HEK293 (cell line): ENCODE results near the gene DEDD.

Experiments
- CTCF ChIA-PET: fragments of 350-600 bp; formaldehyde crosslinking; extraction: SDS; loops from one replicate; lab custom pipeline; 2021; ENCODE audit warnings: antibody characterized with exemption; lab: Yijun Ruan, JAX
- POLR2A ChIA-PET: fragments of 300-600 bp; formaldehyde crosslinking; extraction: SDS; loops from one replicate; lab custom pipeline; 2020; ENCODE audit warnings: antibody characterized with exemption, inconsistent platforms; lab: Yijun Ruan, JAX
- H3K27ac ChIP-seq: fragments of 200-500 bp; sonication (Bioruptor generic); 2 replicates; pipeline ENCODE4 v1.5.1; 2014; ENCODE audit warnings: low read depth, low read length, control low read depth, inconsistent platforms; ENCODE audit errors: extremely low read depth
- H3K36me3 ChIP-seq, 2 experiments: fragments of 200-500 bp in 1 of 2; sonication (Bioruptor generic) in 1 of 2; 1 replicate in 1 of 2; 2 replicates in 1 of 2; pipeline ENCODE4 v1.5.1; 2014 to 2017; ENCODE audit warnings: inconsistent platforms in 2 of 2, low read length in 2 of 2; ENCODE audit not compliant: control insufficient read depth in 2 of 2, insufficient read depth in 1 of 2
- H3K4me1 ChIP-seq: fragments of 200-500 bp; sonication (Bioruptor generic); 2 replicates; pipeline ENCODE4 v1.5.1; 2014; ENCODE audit warnings: mild to moderate bottlenecking, low read length, inconsistent platforms; ENCODE audit not compliant: control insufficient read depth, insufficient read depth
- H3K4me3 ChIP-seq: 2 replicates; pipeline ENCODE4 v1.5.1; 2011; ENCODE audit warnings: low read depth, mild to moderate bottlenecking, control low read depth, low read length, moderate library complexity
- H3K9me3 ChIP-seq: fragments of 200-500 bp; sonication (Bioruptor generic); 2 replicates; pipeline ENCODE4 v1.5.1; 2014; ENCODE audit warnings: low read depth, low read length, inconsistent platforms; ENCODE audit not compliant: control insufficient read depth, insufficient read depth
- ATF2 ChIP-seq: fragments of 450-650 bp; formaldehyde crosslinking; IDR thresholded peaks from 2 replicates; pipeline ENCODE4 v1.5.1; 2016; ENCODE audit warnings: missing biosample characterization, missing genetic modification characterization, low read depth
- ELK4 ChIP-seq: IDR thresholded peaks from 2 replicates; pipeline ENCODE4 v1.6.1; 2011; ENCODE audit warnings: mild to moderate bottlenecking, low read depth, low read length, borderline replicate concordance
- GLI2 ChIP-seq: fragments of 450-650 bp; formaldehyde crosslinking; IDR thresholded peaks from 2 replicates; pipeline ENCODE4; 2017; ENCODE audit warnings: missing biosample characterization, missing genetic modification characterization, low read depth, borderline replicate concordance
- HOXC10 ChIP-seq: sonication (generic); formaldehyde crosslinking; IDR thresholded peaks from 2 replicates; pipeline ENCODE4 v1.8.1; 2023; ENCODE audit warnings: mild to moderate bottlenecking, missing genetic modification reagents
- PRDM10 ChIP-seq: fragments of 450-650 bp; formaldehyde crosslinking; IDR thresholded peaks from 2 replicates; pipeline ENCODE4 v1.5.1; 2016; ENCODE audit warnings: missing biosample characterization, missing genetic modification characterization
- RBAK ChIP-seq: fragments of 450-650 bp; formaldehyde crosslinking; IDR thresholded peaks from 2 replicates; pipeline ENCODE4 v1.5.1; 2016; ENCODE audit warnings: missing biosample characterization, missing genetic modification characterization
- SP7 ChIP-seq: fragments of 450-650 bp; formaldehyde crosslinking; IDR thresholded peaks from 2 replicates; pipeline ENCODE4 v1.5.1; 2016; ENCODE audit warnings: missing biosample characterization, missing genetic modification characterization
- ZBTB21 ChIP-seq: fragments of 450-650 bp; formaldehyde crosslinking; IDR thresholded peaks from 2 replicates; pipeline ENCODE4 v1.5.1; 2017; ENCODE audit warnings: missing biosample characterization, missing genetic modification characterization
- ZBTB48 ChIP-seq: fragments of 450-650 bp; formaldehyde crosslinking; IDR thresholded peaks from 2 replicates; pipeline ENCODE4 v1.5.1; 2016; ENCODE audit warnings: missing biosample characterization, missing genetic modification characterization
- ZNF184 ChIP-seq: fragments of 450-650 bp; IDR thresholded peaks from 2 replicates; pipeline ENCODE4 v1.5.1; 2018; ENCODE audit warnings: missing biosample characterization, mild to moderate bottlenecking, missing genetic modification characterization
- ZNF394 ChIP-seq: fragments of 450-650 bp; formaldehyde crosslinking; IDR thresholded peaks from 2 replicates; pipeline ENCODE4 v1.5.1; 2016; ENCODE audit warnings: missing biosample characterization, missing genetic modification characterization, mild to moderate bottlenecking, moderate library complexity, borderline replicate concordance
- ZNF404 ChIP-seq: fragments of 450-650 bp; formaldehyde crosslinking; IDR thresholded peaks from 2 replicates; pipeline ENCODE4 v1.5.1; 2017; ENCODE audit warnings: missing biosample characterization, missing genetic modification characterization
- ZNF426 ChIP-seq: fragments of 450-650 bp; formaldehyde crosslinking; IDR thresholded peaks from 2 replicates; pipeline ENCODE4 v1.5.1; 2017; ENCODE audit warnings: missing biosample characterization, missing genetic modification characterization, mild to moderate bottlenecking, inconsistent platforms, moderate library complexity
- ZNF433 ChIP-seq: fragments of 450-650 bp; formaldehyde crosslinking; IDR thresholded peaks from 2 replicates; pipeline ENCODE4 v1.5.1; 2016; ENCODE audit warnings: missing biosample characterization, missing genetic modification characterization, low read depth
- ZNF518A ChIP-seq: fragments of 450-650 bp; formaldehyde crosslinking; conservative IDR thresholded peaks from 2 replicates; pipeline ENCODE4 v1.5.1; 2016; ENCODE audit warnings: low read depth, missing biosample characterization, missing genetic modification characterization
- ZNF558 ChIP-seq: fragments of 450-650 bp; formaldehyde crosslinking; IDR thresholded peaks from 2 replicates; pipeline ENCODE4 v1.5.1; 2016; ENCODE audit warnings: missing biosample characterization, missing genetic modification characterization
- ZNF610 ChIP-seq: fragments of 450-650 bp; formaldehyde crosslinking; IDR thresholded peaks from 2 replicates; pipeline ENCODE4 v1.5.1; 2016; ENCODE audit warnings: missing biosample characterization, missing genetic modification characterization, borderline replicate concordance
- ZNF623 ChIP-seq: fragments of 450-650 bp; formaldehyde crosslinking; IDR thresholded peaks from 2 replicates; pipeline ENCODE4 v1.5.1; 2016; ENCODE audit warnings: missing biosample characterization, missing genetic modification characterization
- ZNF660 ChIP-seq: fragments of 450-650 bp; IDR thresholded peaks from 2 replicates; pipeline ENCODE4 v1.5.1; 2018; ENCODE audit warnings: missing biosample characterization, mild to moderate bottlenecking, missing genetic modification characterization
- ZNF701 ChIP-seq: fragments of 450-650 bp; formaldehyde crosslinking; IDR thresholded peaks from 2 replicates; pipeline ENCODE4 v1.5.1; 2016; ENCODE audit warnings: missing biosample characterization, missing genetic modification characterization
- ZSCAN16 ChIP-seq: fragments of 450-650 bp; formaldehyde crosslinking; IDR thresholded peaks from 2 replicates; pipeline ENCODE4 v1.5.1; 2016; ENCODE audit warnings: missing biosample characterization, missing genetic modification characterization
- ZSCAN23 ChIP-seq: fragments of 450-650 bp; formaldehyde crosslinking; IDR thresholded peaks from 2 replicates; pipeline ENCODE4 v1.5.1; 2016; ENCODE audit warnings: missing biosample characterization, missing genetic modification characterization

DEDD gene

GRCh38 chr1:161145832-161146231 lies 13.4 kb upstream of the DEDD start:
- CTCF ChIA-PET = no interaction called here
- Histone ChIP-seq H3K4me3 (no peak overlapping the region), H3K36me3 (no peaks in the 10 kb centered on the region; a peak in 1 of 3 replicates), H3K4me1 (no peaks in the 10 kb centered on the region), H3K27ac (no peak overlapping the region), H3K9me3 (no peaks in the 10 kb centered on the region)
- POLR2A ChIA-PET = no interaction called here
- TF ChIP-seq ZBTB48 (tag by site-specific recombination) (no peak), PRDM10 (tag by site-specific recombination) (peak; percentile 76)

- Histone ChIP-seq H3K36me3 (peaks cover 0 to 4% of the 10 kb centered on the region in 2 experiments; a peak in 2 of 3 replicates), H3K9me3 (no peaks in the 10 kb centered on the region), H3K4me3 (no peak overlapping the region), H3K4me1 (no peaks in the 10 kb centered on the region), H3K27ac (no peak overlapping the region)
- CTCF ChIA-PET = interaction anchor here (0.6 to 1.1 kb wide), 5 partner anchors 14 to 249 kb away, joined by 3 to 4 read pairs (median 3); partner anchors contain the start of genes NIT1 and PFDN2
- TF ChIP-seq HOXC10 (no peak), ZNF394 (peak; percentile 53; the same call in 1 of the 2 replicates), ZBTB21 (no peak), GLI2 (tag by site-specific recombination) (no peak), ZSCAN16 (no peak), RBAK (tag by site-specific recombination) (no peak), ATF2 (no peak), ZNF426 (tag by site-specific recombination) (peak; percentile 48), ZSCAN23 (tag by site-specific recombination) (no peak), ZNF610 (tag by site-specific recombination) (no peak), ZNF404 (no peak), SP7 (no peak), ZNF518A (peak; percentile 50; the same call in 1 of the 2 replicates), ELK4 (no peak), ZNF660 (tag by site-specific recombination) (no peak), ZNF184 (tag by site-specific recombination) (no peak), ZNF623 (tag by site-specific recombination) (peak; percentile 11; the same call in 1 of the 2 replicates), ZNF433 (tag by site-specific recombination) (0 out of 2 replicates have a peak, but pooled peaks have one; percentile 20), ZNF558 (no peak), ZNF701 (tag by site-specific recombination) (no peak)
- TF ChIP-seq, all 188 proteins: peak for 5
- POLR2A ChIA-PET = interaction anchor here (1.6 to 1.9 kb wide), 2 partner anchors 8 to 13 kb away, joined by 8 to 12 read pairs; partner anchors contain the start of genes DEDD and UFC1
Observed at GRCh38 chr1:161140755-161141400, 8.4 kb upstream of the DEDD start.
